Coronary artery (tissue), 2 donors: ENCODE data around the gene SPTAN1.

Experiments used
- DNase-seq: peaks from one replicate; pipeline ENCODE4 v3.0.0-alpha.2; 2017; ENCODE audit warnings: low spot score
- H3K27ac ChIP-seq, 2 donors: fragments of 200-600 bp; sonication (generic); one replicate each; pipeline ENCODE4 v1.5.1; 2016 to 2019
- H3K4me3 ChIP-seq: fragments of 200-600 bp; sonication (generic); 2 replicates; pipeline ENCODE4 v1.5.1; 2016; ENCODE audit warnings: mild to moderate bottlenecking, moderate library complexity
- TF ChIP-seq, protein P1 (sequence below): fragments of 200-600 bp; sonication (generic); IDR thresholded peaks from one replicate; pipeline ENCODE4 v1.5.1; 2019; ENCODE audit warnings: antibody characterized with exemption

Gene SPTAN1

DNA sequence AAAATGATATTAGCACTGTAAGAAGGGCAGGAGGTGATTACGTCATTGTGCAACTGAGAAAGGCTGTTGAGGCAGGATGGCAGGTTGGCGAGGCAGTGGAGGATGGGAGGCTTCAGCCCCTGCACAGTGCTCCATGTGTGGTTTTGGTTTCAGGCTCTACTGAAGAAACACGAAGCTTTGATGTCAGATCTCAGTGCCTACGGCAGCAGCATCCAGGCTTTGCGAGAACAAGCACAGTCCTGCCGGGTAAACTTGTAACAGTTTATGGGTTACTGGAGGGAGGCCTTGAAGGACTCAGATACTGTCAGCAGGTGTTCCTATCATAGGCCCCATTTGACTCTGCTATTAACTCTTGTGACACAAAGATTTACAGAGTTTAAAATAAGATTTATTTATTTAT, 35.1 kb downstream of the SPTAN1 start:
- H3K4me3 ChIP-seq = no peak overlapping the region
- no peak for DNase-seq
- TF ChIP-seq, protein P1, sequence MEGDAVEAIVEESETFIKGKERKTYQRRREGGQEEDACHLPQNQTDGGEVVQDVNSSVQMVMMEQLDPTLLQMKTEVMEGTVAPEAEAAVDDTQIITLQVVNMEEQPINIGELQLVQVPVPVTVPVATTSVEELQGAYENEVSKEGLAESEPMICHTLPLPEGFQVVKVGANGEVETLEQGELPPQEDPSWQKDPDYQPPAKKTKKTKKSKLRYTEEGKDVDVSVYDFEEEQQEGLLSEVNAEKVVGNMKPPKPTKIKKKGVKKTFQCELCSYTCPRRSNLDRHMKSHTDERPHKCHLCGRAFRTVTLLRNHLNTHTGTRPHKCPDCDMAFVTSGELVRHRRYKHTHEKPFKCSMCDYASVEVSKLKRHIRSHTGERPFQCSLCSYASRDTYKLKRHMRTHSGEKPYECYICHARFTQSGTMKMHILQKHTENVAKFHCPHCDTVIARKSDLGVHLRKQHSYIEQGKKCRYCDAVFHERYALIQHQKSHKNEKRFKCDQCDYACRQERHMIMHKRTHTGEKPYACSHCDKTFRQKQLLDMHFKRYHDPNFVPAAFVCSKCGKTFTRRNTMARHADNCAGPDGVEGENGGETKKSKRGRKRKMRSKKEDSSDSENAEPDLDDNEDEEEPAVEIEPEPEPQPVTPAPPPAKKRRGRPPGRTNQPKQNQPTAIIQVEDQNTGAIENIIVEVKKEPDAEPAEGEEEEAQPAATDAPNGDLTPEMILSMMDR = no peak
- H3K27ac ChIP-seq = no peak overlapping the region

DNA sequence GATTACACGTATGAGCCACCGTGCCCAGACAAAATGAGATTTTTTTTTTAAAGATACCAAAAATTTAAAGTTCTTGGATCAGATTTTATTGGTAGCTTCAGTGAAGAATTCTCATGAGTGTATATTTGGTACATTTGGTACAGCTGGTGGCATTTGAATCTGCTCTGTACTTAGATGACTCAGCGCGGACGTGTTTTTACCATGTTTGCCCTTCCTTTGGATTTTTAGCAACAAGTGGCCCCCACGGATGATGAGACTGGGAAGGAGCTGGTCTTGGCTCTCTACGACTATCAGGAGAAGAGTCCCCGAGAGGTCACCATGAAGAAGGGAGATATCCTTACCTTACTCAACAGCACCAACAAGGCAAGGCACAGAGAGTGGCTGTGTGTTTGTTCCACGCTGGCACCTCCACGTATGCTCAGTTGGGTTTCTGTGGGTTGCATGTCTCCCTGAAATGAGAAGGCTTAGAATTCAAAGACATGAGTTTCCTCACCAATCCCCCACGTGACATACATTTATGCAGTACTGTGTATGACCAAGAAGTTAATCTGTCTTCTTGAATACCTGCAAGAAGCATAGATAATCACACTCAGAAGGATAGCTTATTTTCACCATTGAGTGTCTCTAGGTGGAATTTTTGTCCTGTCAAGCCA, 36.3 kb downstream of the SPTAN1 start:
- no peak overlapping the region for H3K4me3 ChIP-seq
- TF ChIP-seq, protein P1 = no peak
- H3K27ac ChIP-seq = no peak overlapping the region
- DNase-seq = no peak

DNA sequence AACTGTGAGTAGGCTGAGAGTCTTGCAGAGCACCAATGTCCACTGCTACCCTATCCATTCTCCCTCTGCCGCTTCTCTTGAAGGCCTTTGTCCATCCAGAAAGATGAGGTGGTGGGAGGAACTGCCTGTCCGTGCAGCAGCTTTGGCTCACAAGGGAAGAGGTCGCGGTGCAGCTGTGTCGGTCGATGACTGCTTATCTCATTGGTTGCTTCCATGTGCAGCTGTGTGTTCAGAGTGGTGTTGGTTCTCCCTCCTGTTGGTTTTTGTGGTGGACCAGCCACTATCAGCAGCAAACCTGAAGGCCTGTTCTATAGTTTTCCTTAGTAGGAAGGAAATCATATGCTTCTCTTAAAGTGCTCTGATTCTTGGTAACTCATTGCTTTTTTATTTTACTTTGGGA, 40.7 kb downstream of the SPTAN1 start:
- no peak overlapping the region for H3K27ac ChIP-seq
- no peak for DNase-seq
- no peak overlapping the region for H3K4me3 ChIP-seq
- TF ChIP-seq, protein P1 = no peak

DNA sequence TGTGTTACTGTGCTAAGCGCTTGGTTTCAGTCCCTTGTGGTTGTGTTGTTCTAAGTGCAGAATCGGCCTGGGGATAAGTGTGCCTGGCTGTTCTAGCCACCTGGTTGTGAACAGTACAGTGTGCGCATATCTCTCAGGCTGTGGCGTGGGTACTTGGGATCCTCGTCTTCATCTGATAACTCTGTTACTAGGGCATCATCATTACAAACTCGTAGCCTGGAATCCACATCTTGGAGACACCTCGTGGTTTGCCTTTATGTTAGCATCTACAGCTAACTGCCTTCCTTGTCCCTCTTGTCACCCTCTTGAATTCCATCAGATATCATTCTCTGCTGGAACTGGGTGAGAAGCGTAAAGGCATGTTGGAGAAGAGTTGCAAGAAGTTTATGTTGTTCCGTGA, 41.5 kb downstream of the SPTAN1 start:
- TF ChIP-seq, protein P1 = no peak
- H3K27ac ChIP-seq = no peak overlapping the region
- DNase-seq = no peak
- no peak overlapping the region for H3K4me3 ChIP-seq

DNA sequence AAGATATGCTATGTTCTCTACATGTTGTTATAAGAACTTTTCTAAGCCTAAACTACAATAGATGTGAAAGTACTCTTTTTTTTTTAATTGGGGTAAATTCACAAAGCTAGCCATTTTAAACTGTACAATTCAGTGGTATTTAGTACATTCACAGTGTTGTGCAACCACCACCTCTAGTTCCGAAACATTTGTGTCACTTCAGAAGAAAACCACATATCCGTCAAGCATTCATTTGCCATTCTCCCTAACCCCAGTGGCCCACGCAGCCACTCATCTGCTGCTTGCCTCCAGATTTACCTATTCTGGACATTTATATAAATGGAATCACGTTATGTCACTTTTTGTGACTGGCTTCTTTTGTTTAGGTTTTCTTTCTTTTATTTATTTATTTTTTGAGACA, 43.1 kb downstream of the SPTAN1 start:
- no peak for DNase-seq
- TF ChIP-seq, protein P1 = no peak
- Histone ChIP-seq H3K27ac (no peak overlapping the region), H3K4me3 (no peak overlapping the region)

DNA sequence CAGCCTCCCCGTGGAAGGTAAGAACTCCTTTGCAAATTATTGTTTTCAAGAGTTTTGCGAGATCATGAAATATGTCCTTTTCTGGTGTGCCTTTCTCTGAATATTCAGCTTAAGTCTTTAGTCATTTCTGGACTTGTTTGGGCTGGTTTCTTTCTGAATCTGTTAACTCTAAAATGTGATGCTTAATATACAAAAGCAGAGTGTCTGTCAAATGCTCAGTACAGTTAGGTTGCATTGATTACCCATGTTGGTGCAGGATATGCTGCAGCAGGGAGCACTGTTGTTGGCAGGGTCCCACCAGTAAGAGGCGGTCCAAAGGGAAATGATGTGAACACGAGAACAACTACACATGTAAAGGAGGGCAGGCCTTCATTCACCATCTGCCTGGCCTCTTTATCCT, 47.7 kb downstream of the SPTAN1 start:
- no peak overlapping the region for H3K4me3 ChIP-seq
- DNase-seq = no peak
- H3K27ac ChIP-seq = no peak overlapping the region
- TF ChIP-seq, protein P1 = no peak

DNA sequence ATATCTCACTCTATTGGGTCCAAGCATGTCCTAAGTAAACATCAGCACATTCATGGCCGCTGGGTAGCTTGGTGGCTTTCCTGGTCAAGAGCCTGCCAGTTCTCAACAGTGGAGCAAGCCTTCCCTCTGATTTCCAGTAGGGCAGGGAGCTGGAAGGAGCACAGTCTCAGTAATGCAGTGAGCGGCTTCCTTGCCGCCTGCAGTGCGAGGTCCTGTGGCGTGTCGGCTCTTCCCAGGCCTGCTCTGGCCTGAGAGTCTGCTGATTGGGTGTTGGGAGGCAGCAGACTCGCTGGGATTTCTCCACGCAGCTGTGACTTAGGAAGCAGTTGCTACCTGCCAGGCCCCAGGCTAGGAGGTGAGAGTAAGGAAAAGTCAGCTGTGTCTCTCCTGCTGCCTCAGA, 51.3 kb downstream of the SPTAN1 start:
- TF ChIP-seq, protein P1 = no peak
- Histone ChIP-seq H3K27ac (no peak overlapping the region), H3K4me3 (no peak overlapping the region)
- DNase-seq = no peak
